ENCODE data around the gene RDH14. TPM values are rescaled to one million over a fixed set of nuclear protein-coding genes. Genes with fewer than 3 reads are reported as not detected.

The RDH14 gene
- total and polyA plus RNA-seq, 9 donors, result 21.5 to 27.5 (median 24.6) TPM

DNA sequence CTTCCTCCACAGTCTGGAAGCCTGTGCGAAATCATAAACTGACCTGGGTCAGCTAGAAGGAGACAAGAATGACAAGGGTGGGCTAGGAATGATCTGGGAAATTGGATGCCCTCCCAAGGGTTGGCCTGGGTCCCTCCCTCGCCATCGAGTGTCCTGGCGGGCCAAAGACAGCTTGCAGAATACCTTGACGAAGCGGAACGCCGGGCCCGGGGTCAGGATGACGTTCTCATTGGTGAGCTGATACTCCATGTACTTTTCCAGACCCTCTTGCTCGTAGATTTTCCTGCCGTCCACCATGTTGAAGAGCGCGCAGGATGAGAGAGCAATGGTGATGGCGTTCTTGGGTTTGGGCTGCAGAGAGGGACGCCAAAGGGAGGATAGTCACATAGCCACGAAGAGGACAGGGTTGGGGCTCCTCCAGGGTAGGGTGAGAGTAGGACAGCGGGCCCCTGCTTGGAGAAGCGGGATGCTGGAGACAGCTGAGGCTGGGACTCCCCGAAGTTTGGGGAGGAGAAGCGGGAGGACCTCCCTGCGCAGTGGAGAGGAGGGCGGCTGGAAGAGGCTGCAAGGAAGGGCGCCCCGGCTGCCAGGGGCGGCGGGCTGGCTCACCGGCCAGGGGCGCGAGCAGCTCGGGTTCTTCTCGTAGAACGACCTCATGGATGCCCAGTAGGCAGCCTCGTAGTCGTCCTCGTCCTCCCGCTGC, 23.6 kb upstream of the RDH14 start:
- no peak overlapping the region for H3K4me3 ChIP-seq (ENCODE audit: low read length)
- DNase-seq, result no peak
- no peak overlapping the region for H3K27ac ChIP-seq (ENCODE audit: low read length)
- H3K36me3 ChIP-seq (ENCODE audit: control insufficient read depth, insufficient read depth, low read length), result no peaks in the 10 kb centered on the region
- H3K27me3 ChIP-seq (ENCODE audit: control insufficient read depth, insufficient read depth, low read length), result no peaks in the 10 kb centered on the region
- no peaks in the 10 kb centered on the region for H3K4me1 ChIP-seq (ENCODE audit: control insufficient read depth, insufficient read depth, low read length)
- H3K9me3 ChIP-seq (replicated peaks; ENCODE audit: control insufficient read depth, low read depth, low read length), result peaks cover 4% of the 10 kb centered on the region
- 94% methylated on average over 36 of the region's 37 CpGs for WGBS (ENCODE audit: insufficient coverage)

- no peak for DNase-seq
- Histone ChIP-seq H3K27ac (ENCODE audit: low read length) (no peak overlapping the region), H3K27me3 (ENCODE audit: control insufficient read depth, insufficient read depth, low read length) (no peaks in the 10 kb centered on the region), H3K4me1 (ENCODE audit: control insufficient read depth, insufficient read depth, low read length) (no peaks in the 10 kb centered on the region), H3K36me3 (ENCODE audit: control insufficient read depth, insufficient read depth, low read length) (no peaks in the 10 kb centered on the region), H3K9me3 (replicated peaks; ENCODE audit: control insufficient read depth, low read depth, low read length) (peaks cover 2% of the 10 kb centered on the region), H3K4me3 (ENCODE audit: low read length) (no peak overlapping the region)
- no CpG with 5 or more reads among the region's 3 CpGs for WGBS (ENCODE audit: insufficient coverage)
These were observed 20.2 kb upstream of the RDH14 start for GRCh38 chr2:18580606-18581005.

GRCh38 chr2:18578033-18578432, 17.6 kb upstream of the RDH14 start:
- Histone ChIP-seq H3K36me3 (ENCODE audit: control insufficient read depth, insufficient read depth, low read length) (no peaks in the 10 kb centered on the region), H3K4me3 (ENCODE audit: low read length) (no peak overlapping the region), H3K27ac (ENCODE audit: low read length) (no peak overlapping the region), H3K9me3 (replicated peaks; ENCODE audit: control insufficient read depth, low read depth, low read length) (peaks cover 2% of the 10 kb centered on the region), H3K27me3 (ENCODE audit: control insufficient read depth, insufficient read depth, low read length) (no peaks in the 10 kb centered on the region), H3K4me1 (ENCODE audit: control insufficient read depth, insufficient read depth, low read length) (no peaks in the 10 kb centered on the region)
- no peak for DNase-seq

DNA sequence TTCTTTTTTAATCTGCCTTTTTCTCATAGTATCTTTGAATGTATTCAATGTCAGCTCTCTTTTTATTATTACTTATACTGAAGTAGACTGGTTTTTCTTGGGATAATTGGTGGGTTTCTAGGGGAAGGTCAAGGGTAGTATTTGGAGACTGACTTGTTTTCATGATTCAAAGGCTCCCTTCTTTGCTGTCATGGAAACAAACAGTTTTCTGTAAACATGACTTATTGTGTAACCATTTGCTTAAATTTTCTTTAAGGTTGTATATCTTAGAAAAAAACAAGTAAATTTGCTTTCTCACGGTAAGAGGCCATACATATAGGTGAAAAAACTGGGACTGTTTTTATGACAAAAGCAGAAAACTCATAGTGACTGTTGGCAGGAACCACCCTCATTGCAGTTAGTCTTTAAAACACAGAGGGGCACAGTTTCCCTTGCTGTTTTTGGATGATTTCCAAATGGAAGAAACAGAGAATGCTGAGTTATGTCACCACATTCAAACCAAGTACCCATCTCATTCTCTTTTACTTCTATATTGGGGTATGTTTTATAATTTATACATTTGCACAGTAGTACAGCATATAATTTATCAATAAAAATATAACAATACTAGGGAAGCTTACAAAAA, 5.8 kb upstream of the RDH14 start:
- no peak for DNase-seq
- no peaks in the 10 kb centered on the region for H3K4me1 ChIP-seq (ENCODE audit: control insufficient read depth, insufficient read depth, low read length)
- no CpG with 5 or more reads among the region's 1 CpG for WGBS (ENCODE audit: insufficient coverage)

DNA sequence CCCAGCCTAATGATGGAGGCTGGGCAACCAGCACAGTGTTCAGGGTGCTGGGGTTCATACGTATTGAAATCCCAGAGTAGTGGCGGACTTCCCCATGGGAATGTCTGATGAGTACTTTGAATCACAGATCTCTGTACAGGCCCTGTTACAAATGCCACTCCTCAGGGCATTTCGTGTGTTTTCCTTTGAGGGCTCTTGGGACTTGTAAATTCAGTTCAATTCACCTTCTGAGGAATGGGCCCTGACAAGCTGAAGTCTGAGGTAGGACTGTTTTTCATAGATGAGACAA, 288 bp upstream of the RDH14 start:
- 0% methylated on average over 3 of the region's 3 CpGs for WGBS (ENCODE audit: insufficient coverage)
- Histone ChIP-seq H3K4me1 (ENCODE audit: control insufficient read depth, insufficient read depth, low read length) (peaks cover 10% of the 10 kb centered on the region), H3K27ac (ENCODE audit: low read length) (peak overlapping the region; percentile 87), H3K36me3 (ENCODE audit: control insufficient read depth, insufficient read depth, low read length) (peaks cover 3% of the 10 kb centered on the region), H3K4me3 (ENCODE audit: low read length) (peak overlapping the region; percentile 73), H3K9me3 (replicated peaks; ENCODE audit: control insufficient read depth, low read depth, low read length) (peaks cover 2% of the 10 kb centered on the region), H3K27me3 (ENCODE audit: control insufficient read depth, insufficient read depth, low read length) (no peaks in the 10 kb centered on the region)
- no peak for DNase-seq

More for the DNA sequence above, 5.8 kb upstream of the RDH14 start:
- Histone ChIP-seq H3K27me3 (ENCODE audit: control insufficient read depth, insufficient read depth, low read length) (no peaks in the 10 kb centered on the region), H3K27ac (ENCODE audit: low read length) (no peak overlapping the region), H3K4me3 (ENCODE audit: low read length) (no peak overlapping the region), H3K36me3 (ENCODE audit: control insufficient read depth, insufficient read depth, low read length) (no peaks in the 10 kb centered on the region), H3K9me3 (replicated peaks; ENCODE audit: control insufficient read depth, low read depth, low read length) (peaks cover 2% of the 10 kb centered on the region)

- H3K36me3 ChIP-seq (ENCODE audit: control insufficient read depth, insufficient read depth, low read length), result peaks cover 10% of the 10 kb centered on the region
- H3K9me3 ChIP-seq (replicated peaks; ENCODE audit: control insufficient read depth, low read depth, low read length), result peaks cover 2% of the 10 kb centered on the region
- H3K27ac ChIP-seq (ENCODE audit: low read length), result peak overlapping the region; percentile 87
- no peak for DNase-seq
- peaks cover 10% of the 10 kb centered on the region for H3K4me1 ChIP-seq (ENCODE audit: control insufficient read depth, insufficient read depth, low read length)
- 0% methylated on average over 10 of the region's 11 CpGs for WGBS (ENCODE audit: insufficient coverage)
- peak overlapping the region; percentile 73 for H3K4me3 ChIP-seq (ENCODE audit: low read length)
- no peaks in the 10 kb centered on the region for H3K27me3 ChIP-seq (ENCODE audit: control insufficient read depth, insufficient read depth, low read length)
These were observed 872 bp downstream of the RDH14 start for GRCh38 chr2:18559531-18560030.

DNA sequence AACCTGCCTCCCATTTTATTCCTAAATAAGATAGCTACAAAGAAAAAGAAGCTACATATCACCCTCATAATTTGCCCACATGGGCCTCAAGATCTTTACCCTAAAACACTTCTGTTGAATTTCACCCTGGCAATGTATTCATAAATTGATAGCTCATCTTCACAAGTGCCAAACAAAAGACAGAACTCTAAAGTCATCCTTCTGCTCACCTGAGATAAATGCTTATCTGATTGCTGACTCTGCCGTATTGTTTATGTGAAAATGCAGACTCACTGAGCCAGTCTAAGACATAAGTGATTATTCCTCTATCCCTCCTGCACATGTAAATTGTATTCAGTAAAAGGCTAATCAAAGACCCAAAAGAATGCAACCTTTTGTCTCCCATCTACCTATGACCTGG, 2.0 kb downstream of the RDH14 start:
- no peak for DNase-seq
- Histone ChIP-seq H3K4me3 (ENCODE audit: low read length) (no peak overlapping the region), H3K27me3 (ENCODE audit: control insufficient read depth, insufficient read depth, low read length) (no peaks in the 10 kb centered on the region), H3K4me1 (ENCODE audit: control insufficient read depth, insufficient read depth, low read length) (peaks cover 10% of the 10 kb centered on the region), H3K27ac (ENCODE audit: low read length) (no peak overlapping the region), H3K9me3 (replicated peaks; ENCODE audit: control insufficient read depth, low read depth, low read length) (no peaks in the 10 kb centered on the region), H3K36me3 (ENCODE audit: control insufficient read depth, insufficient read depth, low read length) (peaks cover 14% of the 10 kb centered on the region)
- no CpG with 5 or more reads among the region's 1 CpG for WGBS (ENCODE audit: insufficient coverage)

DNA sequence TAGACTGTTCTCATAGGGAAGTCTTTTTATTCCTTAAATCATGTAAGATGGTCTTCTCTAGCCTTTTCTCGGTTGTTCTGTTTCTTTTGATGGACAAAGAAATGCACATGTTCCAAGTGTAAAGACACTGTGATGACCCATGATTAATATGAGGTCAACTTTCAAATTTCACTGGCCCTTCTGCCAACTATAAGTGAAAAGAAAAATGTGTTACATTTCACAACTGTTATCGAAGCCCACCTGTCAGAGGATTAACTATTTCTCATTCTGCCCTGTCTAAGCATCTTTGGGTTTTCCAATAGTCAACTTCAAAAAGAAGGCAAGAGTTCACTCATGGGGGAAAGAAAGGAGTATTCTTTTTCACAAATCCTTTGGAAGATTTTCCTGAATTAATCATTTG, 3.3 kb downstream of the RDH14 start:
- Histone ChIP-seq H3K36me3 (ENCODE audit: control insufficient read depth, insufficient read depth, low read length) (peaks cover 14% of the 10 kb centered on the region), H3K27ac (ENCODE audit: low read length) (no peak overlapping the region), H3K27me3 (ENCODE audit: control insufficient read depth, insufficient read depth, low read length) (no peaks in the 10 kb centered on the region), H3K4me1 (ENCODE audit: control insufficient read depth, insufficient read depth, low read length) (peaks cover 10% of the 10 kb centered on the region), H3K9me3 (replicated peaks; ENCODE audit: control insufficient read depth, low read depth, low read length) (no peaks in the 10 kb centered on the region), H3K4me3 (ENCODE audit: low read length) (no peak overlapping the region)
- WGBS (ENCODE audit: insufficient coverage), result no CpG with 5 or more reads among the region's 2 CpGs
- DNase-seq, result no peak

- Histone ChIP-seq H3K27me3 (ENCODE audit: control insufficient read depth, insufficient read depth, low read length) (no peaks in the 10 kb centered on the region), H3K4me3 (ENCODE audit: low read length) (no peak overlapping the region), H3K27ac (ENCODE audit: low read length) (no peak overlapping the region), H3K9me3 (replicated peaks; ENCODE audit: control insufficient read depth, low read depth, low read length) (no peaks in the 10 kb centered on the region), H3K36me3 (ENCODE audit: control insufficient read depth, insufficient read depth, low read length) (peaks cover 16% of the 10 kb centered on the region), H3K4me1 (ENCODE audit: control insufficient read depth, insufficient read depth, low read length) (no peaks in the 10 kb centered on the region)
- WGBS (ENCODE audit: insufficient coverage), result no CpG with 5 or more reads among the region's 3 CpGs
- DNase-seq, result no peak
These were observed 7.9 kb downstream of the RDH14 start for GRCh38 chr2:18552351-18553077.

GRCh38 chr2:18551623-18552022, 8.8 kb downstream of the RDH14 start:
- WGBS (ENCODE audit: insufficient coverage), result 0% methylated on average over 1 of the region's 2 CpGs
- DNase-seq, result no peak

More at GRCh38 chr2:18551623-18552022, 8.8 kb downstream of the RDH14 start:
- Histone ChIP-seq H3K27me3 (ENCODE audit: control insufficient read depth, insufficient read depth, low read length) (no peaks in the 10 kb centered on the region), H3K4me1 (ENCODE audit: control insufficient read depth, insufficient read depth, low read length) (no peaks in the 10 kb centered on the region), H3K27ac (ENCODE audit: low read length) (no peak overlapping the region), H3K4me3 (ENCODE audit: low read length) (no peak overlapping the region), H3K9me3 (replicated peaks; ENCODE audit: control insufficient read depth, low read depth, low read length) (no peaks in the 10 kb centered on the region), H3K36me3 (ENCODE audit: control insufficient read depth, insufficient read depth, low read length) (peaks cover 16% of the 10 kb centered on the region)
